WTC11 (cell line): ENCODE measurements around the gene SLC16A10. TPM values are rescaled to one million over a fixed set of nuclear protein-coding genes. Genes with fewer than 3 reads are reported as not detected.

Source experiments
- ATAC-seq: fragments of 200-7000 bp; cut with Tn5 transposase; 2 replicates; pipeline ENCODE4 v1.10.0; 2021; ENCODE audit warnings: mild to moderate bottlenecking, moderate library complexity
- Bru-seq: library from RNA; stranded (reverse); fragments of 400-500 nt; gene quantifications from one replicate; lab custom pipeline; 2021; lab: Mats Ljungman, UMichigan
- CTCF ChIA-PET: fragments of 300-600 bp; sonication (Branson Sonifier 250); formaldehyde crosslinking; loops from one replicate; lab custom pipeline; 2021; ENCODE audit warnings: antibody characterized with exemption; lab: Charles Lee
- POLR2A ChIA-PET: fragments of 350-600 bp; sonication (Branson Sonifier 250); formaldehyde crosslinking; loops from one replicate; lab custom pipeline; 2021; ENCODE audit warnings: antibody characterized with exemption; lab: Charles Lee
- DNase-seq: peaks from one replicate; pipeline ENCODE4 v3.0.0; 2021; ENCODE audit warnings: low spot score
- H3K27ac Mint-ChIP-seq: 2 replicates; pipeline ENCODE4 v1.8.0; 2021; ENCODE audit warnings: mixed read lengths
- H3K27me3 Mint-ChIP-seq: 2 replicates; pipeline ENCODE4 v1.8.0; 2021; ENCODE audit warnings: low read depth, mild to moderate bottlenecking, moderate library complexity, mixed read lengths
- H3K36me3 Mint-ChIP-seq: 2 replicates; pipeline ENCODE4 v1.8.0; 2021; ENCODE audit warnings: mixed read lengths
- H3K4me1 Mint-ChIP-seq: 2 replicates; pipeline ENCODE4 v1.8.0; 2022; ENCODE audit warnings: mixed read lengths
- H3K4me3 Mint-ChIP-seq: 2 replicates; pipeline ENCODE4 v1.8.0; 2021; ENCODE audit warnings: mild to moderate bottlenecking, moderate library complexity, mixed read lengths
- H3K9me3 Mint-ChIP-seq: 2 replicates; pipeline ENCODE4 v1.8.0; 2021; ENCODE audit warnings: mixed read lengths
- AFF4 ChIP-seq: sonication (generic); formaldehyde crosslinking; IDR thresholded peaks from 2 replicates; pipeline ENCODE4 v1.8.1; 2023; ENCODE audit warnings: mild to moderate bottlenecking, missing genetic modification reagents, borderline replicate concordance
- CREM ChIP-seq: sonication (generic); formaldehyde crosslinking; IDR thresholded peaks from 2 replicates; pipeline ENCODE4 v1.8.1; 2022; ENCODE audit warnings: mild to moderate bottlenecking, missing genetic modification reagents, moderate library complexity
- E2F1 ChIP-seq: sonication (generic); formaldehyde crosslinking; IDR thresholded peaks from 2 replicates; pipeline ENCODE4 v1.8.0; 2022; ENCODE audit warnings: mild to moderate bottlenecking, missing genetic modification reagents
- E2F5 ChIP-seq: sonication (generic); formaldehyde crosslinking; IDR thresholded peaks from 2 replicates; pipeline ENCODE4 v1.8.1; 2022; ENCODE audit warnings: mild to moderate bottlenecking, moderate library complexity, missing genetic modification reagents
- ESRRA ChIP-seq: sonication (generic); formaldehyde crosslinking; IDR thresholded peaks from 2 replicates; pipeline ENCODE4 v1.8.1; 2022; ENCODE audit warnings: mild to moderate bottlenecking, missing genetic modification reagents, borderline replicate concordance
- ETV6 ChIP-seq: sonication (generic); formaldehyde crosslinking; IDR thresholded peaks from 2 replicates; pipeline ENCODE4 v1.8.1; 2022; ENCODE audit warnings: mild to moderate bottlenecking, missing genetic modification reagents
- FOXK1 ChIP-seq: sonication (generic); formaldehyde crosslinking; IDR thresholded peaks from 2 replicates; pipeline ENCODE4 v1.8.0; 2022; ENCODE audit warnings: mild to moderate bottlenecking, moderate library complexity, missing genetic modification reagents
- FOXP1 ChIP-seq: sonication (generic); formaldehyde crosslinking; IDR thresholded peaks from 2 replicates; pipeline ENCODE4 v1.8.0; 2022; ENCODE audit warnings: missing genetic modification reagents, mild to moderate bottlenecking, moderate library complexity, borderline replicate concordance
- GABPB1 ChIP-seq: sonication (generic); formaldehyde crosslinking; IDR thresholded peaks from 2 replicates; pipeline ENCODE4 v1.8.1; 2023; ENCODE audit warnings: mild to moderate bottlenecking, missing genetic modification reagents
- GRHL2 ChIP-seq: fragments of 250-450 bp; sonication (Bioruptor Pico); IDR thresholded peaks from 2 replicates; pipeline ENCODE4 v1.8.0; 2022; ENCODE audit warnings: mild to moderate bottlenecking, moderate library complexity; ENCODE audit not compliant: insufficient replicate concordance, severe bottlenecking
- JAZF1 ChIP-seq: fragments of 250-450 bp; sonication (Bioruptor Pico); IDR thresholded peaks from 2 replicates; pipeline ENCODE4 v1.9.0; 2021; ENCODE audit warnings: moderate library complexity, mild to moderate bottlenecking, inconsistent platforms
- PRDM15 ChIP-seq: sonication (generic); formaldehyde crosslinking; IDR thresholded peaks from 2 replicates; pipeline ENCODE4 v1.8.0; 2022; ENCODE audit warnings: missing genetic modification reagents
- SP1 ChIP-seq: sonication (generic); formaldehyde crosslinking; conservative IDR thresholded peaks from 2 replicates; pipeline ENCODE4 v1.8.1; 2022; ENCODE audit warnings: missing genetic modification reagents
- USF2 ChIP-seq: sonication (generic); formaldehyde crosslinking; IDR thresholded peaks from 2 replicates; pipeline ENCODE4 v1.8.1; 2023; ENCODE audit warnings: mild to moderate bottlenecking, missing genetic modification reagents, moderate library complexity
- ZMAT4 ChIP-seq: fragments of 250-450 bp; sonication (Bioruptor Pico); IDR thresholded peaks from 2 replicates; pipeline ENCODE4 v1.9.0; 2021; ENCODE audit warnings: mild to moderate bottlenecking
- ZNF138 ChIP-seq: sonication (generic); formaldehyde crosslinking; conservative IDR thresholded peaks from 2 replicates; pipeline ENCODE4 v1.8.1; 2022; ENCODE audit warnings: mild to moderate bottlenecking, moderate library complexity, missing genetic modification reagents
- ZNF219 ChIP-seq: sonication (generic); formaldehyde crosslinking; IDR thresholded peaks from 2 replicates; pipeline ENCODE4 v1.8.0; 2023; ENCODE audit warnings: missing genetic modification reagents, mild to moderate bottlenecking, borderline replicate concordance
- ZNF416 ChIP-seq: fragments of 250-450 bp; sonication (Bioruptor Pico); IDR thresholded peaks from 2 replicates; pipeline ENCODE4 v1.9.0; 2021; ENCODE audit warnings: mild to moderate bottlenecking, inconsistent platforms
- ZNF423 ChIP-seq: fragments of 250-450 bp; sonication (Bioruptor Pico); IDR thresholded peaks from 2 replicates; pipeline ENCODE4 v2.1.2; 2022; ENCODE audit warnings: mild to moderate bottlenecking, moderate library complexity
- ZSCAN18 ChIP-seq: fragments of 250-450 bp; sonication (Bioruptor Pico); IDR thresholded peaks from 2 replicates; pipeline ENCODE4 v2.1.2; 2022; ENCODE audit warnings: mild to moderate bottlenecking, moderate library complexity
- long read RNA-seq, 3 experiments: library from RNA in 1 of 3; library from capped mRNA in 1 of 3; library from polyadenylated mRNA in 1 of 3; unstranded in 2 of 3; stranded (forward) in 1 of 3; transcript quantifications; one replicate each; pipeline ENCODE4 v2.0.0, GENCODE V29; 2021
- total RNA-seq: library from RNA; stranded (reverse); gene quantifications from 3 replicates; pipeline ENCODE4 v1.2.3, GENCODE V29; 2021

SLC16A10 gene
- 14.9 to 18.4 TPM (median 16.0 TPM) in 3 replicates for total RNA-seq
- Bru-seq, nascent RNA: percentile 71 among the genes with signal in this experiment
- long read RNA-seq, experiment 1, transcript SLC16A10-202 (6 exons, 2,508 nt): major isoform, 40 of 76 reads
- long read RNA-seq, experiment 1, partial matches to known transcripts: 14 of 76 reads
- long read RNA-seq, experiment 1, other reads (novel, unspliced or antisense): 20 of 76 reads
- long read RNA-seq, experiment 2, transcript SLC16A10-202 (6 exons, 2,508 nt): major isoform, 5 of 17 reads
- long read RNA-seq, experiment 2, partial matches to known transcripts: 5 of 17 reads
- long read RNA-seq, experiment 2, other reads (novel, unspliced or antisense): 7 of 17 reads
- long read RNA-seq, experiment 3, partial matches to known transcripts: 2 of 5 reads
- long read RNA-seq, experiment 3, other reads (novel, unspliced or antisense): 2 of 5 reads

- DNase-seq (peak; percentile 82), ATAC-seq (peak; percentile 79)
- Mint-ChIP-seq H3K4me3 (peak within 1 kb of the TSS; percentile 89), H3K4me1 (peaks cover 42% of the 10 kb centered on the region), H3K9me3 (no peaks in the 10 kb centered on the region)
- no peak for TF ChIP-seq AFF4 (CRISPR knock-in tag)
- TF ChIP-seq E2F5 (CRISPR knock-in tag): 0 out of 2 replicates have a peak, but pooled peaks have one; percentile 40
- peak; percentile 10; the same call in 1 of the 2 replicates for TF ChIP-seq ZNF219 (CRISPR knock-in tag)
- TF ChIP-seq CREM (CRISPR knock-in tag): peak; percentile 32; the same call in 1 of the 2 replicates
- 0 out of 2 replicates have a peak, but pooled peaks have one; percentile 47 for TF ChIP-seq FOXP1
- TF ChIP-seq PRDM15 (CRISPR knock-in tag): 0 out of 2 replicates have a peak, but pooled peaks have one; percentile 16
- TF ChIP-seq ZNF138 (CRISPR knock-in tag): no peak
- peak; percentile 36 for TF ChIP-seq USF2 (CRISPR knock-in tag)
- TF ChIP-seq GABPB1 (CRISPR knock-in tag): 0 out of 2 replicates have a peak, but pooled peaks have one; percentile 26
- no peak for TF ChIP-seq GRHL2
- no peak for TF ChIP-seq ESRRA (CRISPR knock-in tag)
- TF ChIP-seq JAZF1 (CRISPR knock-in tag): no peak
- 0 out of 2 replicates have a peak, but pooled peaks have one; percentile 21 for TF ChIP-seq ETV6 (CRISPR knock-in tag)
- 0 out of 2 replicates have a peak, but pooled peaks have one; percentile 24 for TF ChIP-seq ZNF423 (CRISPR knock-in tag)
- no peak for TF ChIP-seq E2F1 (CRISPR knock-in tag)
- peak; percentile 90; the same call in 1 of the 2 replicates for TF ChIP-seq ZNF416 (CRISPR knock-in tag)
- no peak for TF ChIP-seq ZSCAN18 (CRISPR knock-in tag)
- TF ChIP-seq ZMAT4 (CRISPR knock-in tag): peak; percentile 43; the same call in 1 of the 2 replicates
- peak; percentile 89 for TF ChIP-seq SP1 (CRISPR knock-in tag)
- 0 out of 2 replicates have a peak, but pooled peaks have one; percentile 21 for TF ChIP-seq FOXK1 (CRISPR knock-in tag)
- TF ChIP-seq, all 79 proteins: peak for 13
- peaks cover 26% of the 10 kb centered on the region for H3K27me3 Mint-ChIP-seq
- CTCF ChIA-PET: interaction anchor here (1.7 kb wide), 1 partner anchor 172 kb away, joined by 6 read pairs; a partner anchor contains a TSS
- POLR2A ChIA-PET: interaction anchor here (0.5 kb wide), 1 partner anchor 219 kb away, joined by 3 read pairs; no protein-coding TSS in a partner anchor
- no peak within 1 kb of the TSS for H3K27ac Mint-ChIP-seq
- no peaks in the 10 kb centered on the region for H3K36me3 Mint-ChIP-seq
Observed at GRCh38 chr6:111087106-111087835, at the start of gene SLC16A10. Gene SLC16A10, plus strand, starts transcription at chr6:111087503. Its CDS starts 250 bp downstream, at chr6:111087753.
